Mucosa of stomach (tissue), 1 donor: ENCODE data around the gene VPS35L.
"Not testable (repeated sequence)": the region's sequence is repeated elsewhere in the genome, so short reads cannot be mapped to it uniquely, and the experiment has no call there.

Source experiments
- H3K27me3 ChIP-seq: one replicate; pipeline ENCODE4 v1.7.0; 2013; ENCODE audit warnings: mild to moderate bottlenecking, low read length; ENCODE audit not compliant: control insufficient read depth, insufficient read depth
- H3K36me3 ChIP-seq: one replicate; pipeline ENCODE4 v1.7.0; 2013; ENCODE audit warnings: low read length; ENCODE audit not compliant: control insufficient read depth, insufficient read depth
- H3K4me1 ChIP-seq: one replicate; pipeline ENCODE4 v1.7.0; 2013; ENCODE audit warnings: mild to moderate bottlenecking, low read length; ENCODE audit not compliant: control insufficient read depth, insufficient read depth
- H3K4me3 ChIP-seq: one replicate; pipeline ENCODE4 v1.7.0; 2013; ENCODE audit warnings: low read length
- H3K9ac ChIP-seq: one replicate; pipeline ENCODE4 v1.7.0; 2013; ENCODE audit warnings: mild to moderate bottlenecking, low read length, moderate library complexity
- H3K9me3 ChIP-seq: one replicate; pipeline ENCODE4 v1.7.0; 2013; ENCODE audit warnings: mild to moderate bottlenecking, low read length, moderate library complexity; ENCODE audit not compliant: control insufficient read depth
- donor health status: Pancreatic carcinoma.

VPS35L gene

DNA sequence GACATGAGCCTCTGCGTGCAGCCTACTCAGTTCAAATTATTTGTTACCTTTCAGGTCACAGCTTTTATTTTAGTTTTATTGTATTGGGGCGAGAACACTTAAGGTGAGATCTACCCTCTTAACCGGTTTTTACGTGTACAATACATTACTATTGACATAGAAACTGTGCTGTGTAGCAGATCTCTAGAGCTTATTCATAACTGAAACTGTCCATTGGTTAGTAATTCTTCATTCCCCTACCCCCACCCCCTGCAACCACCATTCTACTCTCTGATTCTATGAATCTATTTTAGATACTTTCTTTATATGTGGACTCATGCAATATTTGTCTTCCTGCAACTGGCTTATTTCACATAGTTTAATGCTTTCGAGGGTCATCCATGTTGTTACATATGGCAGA lies 119.0 kb downstream of the VPS35L start:
- Histone ChIP-seq H3K9ac (no peak overlapping the region), H3K27me3 (no peaks in the 10 kb centered on the region), H3K9me3 (no peaks in the 10 kb centered on the region), H3K4me3 (no peak overlapping the region), H3K4me1 (no peaks in the 10 kb centered on the region), H3K36me3 (no peaks in the 10 kb centered on the region)

DNA sequence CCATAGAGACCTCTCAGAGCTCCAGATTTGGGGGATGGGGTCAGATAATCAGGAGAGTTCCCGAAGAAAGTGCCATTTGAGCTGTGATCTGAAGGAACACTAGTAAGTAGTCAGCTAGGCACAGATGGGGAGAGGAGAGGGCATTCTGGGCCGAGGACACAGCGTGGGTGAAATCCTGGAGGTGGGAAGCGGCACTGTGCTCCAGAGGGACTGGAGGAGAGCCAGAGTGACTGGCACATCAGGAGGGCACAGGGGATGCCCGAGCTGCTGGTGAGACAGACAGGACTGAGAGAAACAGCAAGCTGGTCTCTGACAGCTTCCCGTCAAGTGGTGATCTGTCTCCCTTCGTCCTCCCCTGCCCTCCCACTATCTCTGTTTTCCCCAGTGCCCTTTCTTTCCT lies 121.9 kb downstream of the VPS35L start:
- H3K9ac ChIP-seq: no peak overlapping the region

DNA sequence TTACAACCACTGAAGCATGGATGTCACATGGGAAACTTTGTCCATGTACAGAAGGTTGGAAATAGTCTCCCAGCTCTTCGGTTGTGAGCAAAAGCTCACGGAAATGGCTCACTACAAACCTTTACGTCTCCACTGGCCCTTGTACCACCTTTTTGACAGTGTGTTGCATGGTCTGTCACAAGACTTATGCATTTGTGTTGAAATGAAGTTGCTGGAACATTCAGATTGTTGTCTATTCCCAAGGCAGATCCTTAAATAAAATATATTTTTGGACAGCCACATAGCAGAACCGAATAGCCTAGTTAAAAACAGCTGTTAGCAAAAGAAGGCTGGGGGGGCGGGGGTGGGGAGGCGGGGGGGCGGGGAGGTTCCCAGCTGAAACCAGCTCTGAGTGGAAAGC lies 123.3 kb downstream of the VPS35L start:
- no peaks in the 10 kb centered on the region for H3K9me3 ChIP-seq
- H3K9ac ChIP-seq: no peak overlapping the region
- no peaks in the 10 kb centered on the region for H3K27me3 ChIP-seq
- no peaks in the 10 kb centered on the region for H3K4me1 ChIP-seq
- H3K4me3 ChIP-seq: no peak overlapping the region
- no peaks in the 10 kb centered on the region for H3K36me3 ChIP-seq

More for the DNA sequence above, 121.9 kb downstream of the VPS35L start:
- H3K36me3 ChIP-seq: no peaks in the 10 kb centered on the region
- H3K4me1 ChIP-seq: no peaks in the 10 kb centered on the region
- H3K4me3 ChIP-seq: no peak overlapping the region
- no peaks in the 10 kb centered on the region for H3K27me3 ChIP-seq
- H3K9me3 ChIP-seq: no peaks in the 10 kb centered on the region

DNA sequence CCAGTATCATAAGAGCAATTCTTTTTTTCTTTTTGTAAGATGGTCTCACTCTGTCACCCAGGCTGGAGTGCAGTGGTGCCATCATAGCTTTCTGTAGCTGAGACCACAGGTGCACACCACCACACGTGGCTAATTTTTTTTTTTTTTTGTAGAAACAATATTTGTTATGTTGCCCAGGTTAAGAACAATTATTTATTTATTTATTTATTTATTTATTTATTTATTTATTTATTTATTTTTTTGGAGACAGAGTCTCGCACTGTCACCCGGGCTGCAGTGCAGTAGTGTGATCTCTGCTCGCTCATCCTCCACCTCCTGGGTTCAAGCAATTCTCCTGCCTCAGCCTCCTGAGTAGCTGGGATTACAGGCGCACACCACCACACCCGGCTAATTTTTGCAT lies 123.8 kb downstream of the VPS35L start:
- not testable (repeated sequence) for H3K27me3 ChIP-seq, H3K4me3 ChIP-seq, H3K9me3 ChIP-seq, H3K9ac ChIP-seq, H3K4me1 ChIP-seq, H3K36me3 ChIP-seq

DNA sequence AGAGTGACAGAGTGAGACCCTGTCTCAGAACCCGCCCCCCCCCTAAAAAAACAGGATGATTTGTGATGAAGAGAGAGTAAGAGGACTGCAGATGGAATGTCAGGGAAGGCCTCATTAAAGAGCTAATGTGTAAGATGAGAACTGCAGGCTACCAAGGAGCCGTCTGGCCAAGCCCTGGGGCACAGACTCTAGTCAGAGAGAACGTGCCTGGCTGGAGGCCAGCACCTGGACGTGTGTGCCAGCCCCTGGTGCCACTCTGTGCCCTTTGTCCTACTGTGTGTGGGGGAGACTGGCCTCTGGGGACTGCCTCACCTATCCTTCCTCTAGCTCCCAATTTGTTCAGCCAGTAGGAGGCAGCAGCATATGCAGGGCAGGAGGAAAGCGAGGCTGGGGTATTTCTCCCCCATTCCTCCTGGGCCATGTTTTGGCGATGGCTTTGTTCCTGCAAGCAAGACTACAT lies 125.4 kb downstream of the VPS35L start:
- Histone ChIP-seq H3K4me3 (no peak overlapping the region), H3K9ac (no peak overlapping the region), H3K9me3 (no peaks in the 10 kb centered on the region), H3K4me1 (no peaks in the 10 kb centered on the region), H3K36me3 (no peaks in the 10 kb centered on the region), H3K27me3 (no peaks in the 10 kb centered on the region)

DNA sequence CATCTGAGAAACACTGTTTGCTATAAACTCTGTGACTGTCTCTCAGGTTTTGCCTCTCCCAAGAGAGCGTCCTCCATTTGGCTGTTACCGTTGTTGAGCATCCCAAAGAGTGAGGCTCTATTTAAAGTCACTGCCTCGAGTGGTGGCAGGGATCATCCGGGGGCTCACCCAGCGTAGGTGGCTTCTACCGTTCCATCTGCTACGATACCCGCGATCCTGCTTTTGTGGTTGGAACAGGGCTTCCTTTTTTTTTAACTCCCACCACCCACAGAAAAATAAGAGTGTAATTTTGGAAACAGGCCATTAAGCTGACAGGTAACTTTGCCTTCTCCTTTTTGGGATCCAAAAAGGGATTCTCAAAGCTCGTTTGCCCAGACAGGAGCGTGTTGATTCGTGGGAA lies 126.1 kb downstream of the VPS35L start:
- Histone ChIP-seq H3K27me3 (no peaks in the 10 kb centered on the region), H3K9me3 (no peaks in the 10 kb centered on the region), H3K4me3 (no peak overlapping the region), H3K4me1 (no peaks in the 10 kb centered on the region), H3K36me3 (no peaks in the 10 kb centered on the region), H3K9ac (no peak overlapping the region)

DNA sequence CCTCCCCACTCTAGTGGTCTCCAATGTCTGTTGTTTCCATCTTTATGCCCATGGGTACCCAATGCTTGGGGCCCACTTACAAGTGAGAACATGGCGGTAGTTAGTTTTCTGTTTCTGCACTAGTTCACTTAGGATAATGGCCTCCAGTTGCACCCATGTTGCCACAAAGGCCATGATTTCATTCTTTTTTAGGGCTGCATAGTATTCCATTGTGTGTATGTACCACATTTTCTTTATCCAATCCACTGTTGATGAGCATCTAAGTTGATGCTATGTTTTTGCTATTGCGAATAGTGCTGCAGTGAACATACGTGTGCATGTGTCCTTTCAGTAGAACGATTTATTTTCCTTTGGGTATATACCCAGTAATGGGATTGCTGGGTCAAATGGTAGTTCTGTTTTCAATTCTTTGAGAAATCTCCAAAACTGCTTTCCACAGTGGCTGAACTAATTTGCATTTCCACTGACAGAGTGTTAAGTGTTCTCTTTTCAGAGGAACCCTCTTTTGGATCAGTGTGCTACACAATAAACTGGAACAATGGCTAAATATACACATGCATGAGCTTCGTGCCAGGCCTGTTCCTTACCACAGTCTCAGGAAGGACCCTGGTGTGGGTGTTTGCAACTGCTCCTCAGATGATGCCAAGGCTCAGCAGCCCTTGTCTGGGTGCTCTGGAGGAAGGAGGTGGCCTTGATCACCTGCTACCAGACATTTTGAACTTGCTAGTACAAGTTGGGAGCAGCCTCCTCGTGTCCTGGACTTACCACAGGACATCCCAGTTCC lies 128.1 kb downstream of the VPS35L start:
- Histone ChIP-seq H3K36me3 (no peaks in the 10 kb centered on the region), H3K9me3 (no peaks in the 10 kb centered on the region), H3K27me3 (no peaks in the 10 kb centered on the region), H3K4me3 (no peak overlapping the region), H3K4me1 (peaks cover 7% of the 10 kb centered on the region), H3K9ac (no peak overlapping the region)

DNA sequence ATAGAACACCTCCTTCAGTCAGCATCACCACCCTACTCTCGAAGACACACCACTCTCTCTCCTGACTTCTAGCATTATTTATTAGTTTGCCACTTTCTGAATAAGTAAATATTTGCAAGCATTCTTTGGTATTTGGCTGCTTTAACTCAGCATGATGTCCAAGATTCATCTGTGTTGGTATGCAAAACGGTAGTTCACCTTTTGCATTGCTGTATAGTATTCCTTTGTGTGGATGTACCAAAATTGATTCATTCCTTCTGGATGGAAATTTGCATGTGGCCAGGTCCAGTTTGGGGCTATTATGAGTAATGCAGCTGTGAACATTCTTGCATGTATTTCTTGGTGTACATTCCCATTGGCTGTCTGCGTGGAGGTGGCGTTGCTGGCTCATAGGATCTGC lies 129.7 kb downstream of the VPS35L start:
- Histone ChIP-seq H3K4me3 (no peak overlapping the region), H3K9me3 (no peaks in the 10 kb centered on the region), H3K27me3 (no peaks in the 10 kb centered on the region), H3K4me1 (peaks cover 8% of the 10 kb centered on the region), H3K9ac (no peak overlapping the region), H3K36me3 (no peaks in the 10 kb centered on the region)

DNA sequence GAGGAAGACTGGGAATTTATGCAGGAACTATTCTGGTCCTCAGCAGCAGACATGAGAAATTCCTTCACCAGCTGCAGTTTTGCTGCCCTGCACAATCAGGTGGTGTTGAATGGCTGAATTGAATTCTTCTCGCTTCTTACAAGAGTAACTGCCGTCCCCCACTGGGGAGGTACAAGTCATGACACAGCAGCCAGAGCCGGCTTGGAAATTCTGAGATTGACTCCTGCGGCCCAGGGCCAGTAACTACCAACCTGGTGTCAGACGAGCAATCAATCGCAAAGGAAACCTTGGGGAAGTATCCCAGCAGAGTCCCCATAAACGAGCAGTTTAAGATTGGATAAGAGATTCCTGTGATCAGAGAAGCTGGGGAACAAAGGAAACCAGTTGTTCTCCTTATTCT lies 131.8 kb downstream of the VPS35L start:
- no peaks in the 10 kb centered on the region for H3K27me3 ChIP-seq
- H3K4me3 ChIP-seq: no peak overlapping the region
- peaks cover 8% of the 10 kb centered on the region for H3K4me1 ChIP-seq
- H3K36me3 ChIP-seq: peaks cover 5% of the 10 kb centered on the region
- no peak overlapping the region for H3K9ac ChIP-seq
- H3K9me3 ChIP-seq: no peaks in the 10 kb centered on the region

DNA sequence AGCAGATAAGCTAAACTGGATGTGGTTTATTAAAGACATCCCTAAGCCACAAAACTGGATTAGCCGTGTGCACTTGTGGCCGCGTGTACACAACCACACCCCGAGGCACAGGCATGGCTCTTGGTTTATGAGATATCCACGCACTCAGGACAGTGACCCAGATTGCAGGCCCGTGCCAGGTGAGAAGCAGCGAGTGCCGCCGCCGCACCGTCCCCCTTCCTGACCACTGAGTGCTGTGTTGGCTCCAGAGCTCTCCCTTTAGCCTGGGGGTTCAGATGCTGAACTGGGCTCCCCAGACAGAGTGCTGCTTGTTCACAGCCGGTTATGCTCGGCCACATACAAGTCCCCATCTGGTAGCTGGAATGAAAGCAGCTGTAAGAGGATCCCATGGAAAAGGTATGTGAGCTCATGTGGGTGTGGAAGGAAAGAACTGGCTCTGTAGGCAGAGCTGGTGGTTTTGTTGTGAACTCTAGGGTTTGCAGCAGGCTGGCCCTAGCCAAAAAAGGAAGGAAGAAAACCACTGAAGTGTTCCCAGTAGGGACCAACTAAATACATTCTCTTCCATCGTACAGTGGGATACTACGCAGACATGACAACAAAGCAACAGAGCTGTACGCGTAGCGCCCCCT lies 133.0 kb downstream of the VPS35L start:
- Histone ChIP-seq H3K4me3 (no peak overlapping the region), H3K36me3 (peaks cover 5% of the 10 kb centered on the region), H3K27me3 (no peaks in the 10 kb centered on the region)

DNA sequence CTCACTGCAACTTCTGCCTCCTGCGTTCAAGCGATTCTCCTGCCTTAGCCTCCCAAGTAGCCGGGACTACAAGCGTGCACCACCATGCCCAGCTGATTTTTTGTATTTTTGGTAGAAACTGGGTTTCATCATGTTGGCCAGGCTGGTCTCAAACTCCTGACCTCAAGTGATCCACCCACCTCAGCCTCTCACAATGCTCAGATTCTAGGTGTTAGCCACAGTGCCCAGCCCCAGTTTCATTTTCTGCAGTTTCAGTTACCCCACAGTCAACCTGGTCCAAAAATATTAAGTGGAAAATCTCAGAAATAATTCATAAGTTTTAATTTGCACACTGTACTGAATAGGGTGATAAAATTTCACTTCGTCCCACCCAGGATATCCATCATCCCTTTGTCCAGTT lies 133.8 kb downstream of the VPS35L start:
- peaks cover 5% of the 10 kb centered on the region for H3K36me3 ChIP-seq

More for the DNA sequence above, 133.0 kb downstream of the VPS35L start:
- H3K9me3 ChIP-seq: no peaks in the 10 kb centered on the region
- peaks cover 8% of the 10 kb centered on the region for H3K4me1 ChIP-seq
- H3K9ac ChIP-seq: no peak overlapping the region

DNA sequence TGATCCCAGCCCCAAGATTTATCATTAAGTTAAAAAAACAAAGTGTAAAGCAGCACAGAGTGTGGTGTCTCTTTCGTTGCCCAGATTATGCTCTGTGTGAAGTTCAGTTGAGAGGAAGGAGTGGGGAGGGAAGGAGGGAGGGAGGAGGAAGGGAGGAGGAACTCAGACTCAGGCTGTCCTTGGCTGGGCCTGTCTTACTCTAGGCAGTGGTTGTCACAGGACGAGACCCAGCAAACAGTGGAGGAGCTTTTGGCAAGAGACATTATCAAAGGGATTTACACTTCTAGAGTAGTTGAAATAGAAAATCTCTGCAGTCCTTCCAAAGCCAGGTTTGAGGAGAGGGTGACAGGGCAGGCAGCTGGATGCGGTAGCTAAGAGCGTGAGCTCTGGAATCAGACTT lies 134.7 kb downstream of the VPS35L start:
- Histone ChIP-seq H3K4me1 (peaks cover 11% of the 10 kb centered on the region), H3K9ac (no peak overlapping the region), H3K27me3 (no peaks in the 10 kb centered on the region), H3K36me3 (peaks cover 5% of the 10 kb centered on the region), H3K9me3 (no peaks in the 10 kb centered on the region), H3K4me3 (no peak overlapping the region)

More for the DNA sequence above, 133.8 kb downstream of the VPS35L start:
- Histone ChIP-seq H3K4me1 (peaks cover 8% of the 10 kb centered on the region), H3K4me3 (no peak overlapping the region), H3K9ac (no peak overlapping the region), H3K27me3 (no peaks in the 10 kb centered on the region), H3K9me3 (no peaks in the 10 kb centered on the region)
